Measurements from ENCODE around the gene RAB44. TPM values are rescaled to one million over a fixed set of nuclear protein-coding genes. Genes with fewer than 3 reads are reported as not detected.

Gene RAB44
- 0.10 and 0.12 TPM in 2 replicates for polyA plus RNA-seq (2012; rRNA removed)
- 0.01 TPM in 2 replicates for polyA plus RNA-seq (2012; cell fraction: cytosol; rRNA removed)
- 0.70 and 0.83 TPM in 2 replicates for polyA plus RNA-seq (2012; cell fraction: nucleus; rRNA removed)

GRCh38 chr6:36697481-36697903 is at the start of gene RAB44:
TSS of gene RAB44 (plus strand) at chr6:36697826. CDS start at chr6:36704236, 6,410 bp downstream.
- H3K9me2 ChIP-seq, result no peaks in the 10 kb centered on the region
- CTCF ChIA-PET, result interaction anchor here (1.1 to 1.7 kb wide), 4 partner anchors 17 to 82 kb away, joined by 3 to 4 read pairs (median 3); no protein-coding TSS in a partner anchor
- H3K36me3 ChIP-seq (replicated peaks in 1 of 2; ENCODE audit: control insufficient read depth in 1 of 2, insufficient read depth in 2 of 2, low read length in 1 of 2), result no peaks in the 10 kb centered on the region
- H3K9ac ChIP-seq, result no peak within 1 kb of the TSS
- H3K27me3 ChIP-seq (ENCODE audit: insufficient read depth), result no peaks in the 10 kb centered on the region
- no peak within 1 kb of the TSS for H3K27ac ChIP-seq (ENCODE audit: low read depth in 2 of 2, low read length in 1 of 2)
- no peaks in the 10 kb centered on the region for H4K20me1 ChIP-seq (ENCODE audit: insufficient read depth)
- H3K4me1 ChIP-seq (ENCODE audit: control insufficient read depth in 1 of 2, insufficient read depth in 2 of 2, low read depth in 1 of 2, low read length in 1 of 2), result no peaks in the 10 kb centered on the region; a peak in 1 of 4 replicates
- no peaks in the 10 kb centered on the region for H3K9me3 ChIP-seq
- no peak for DNase-seq
- H2AFZ ChIP-seq (ENCODE audit: low read depth), result no peak within 1 kb of the TSS
- H3K4me2 ChIP-seq, result no peak within 1 kb of the TSS
- H3K4me3 ChIP-seq (ENCODE audit: low read depth in 2 of 2, low read length in 1 of 2), result no peak within 1 kb of the TSS
- H3K79me2 ChIP-seq (ENCODE audit: insufficient read depth), result no peaks in the 10 kb centered on the region
- no peaks in the 10 kb centered on the region for H3F3A ChIP-seq (replicated peaks; ENCODE audit: insufficient read depth)
- TF ChIP-seq ELF1 (IDR thresholded peaks at IDR 0.05), result no peak
- no peak for TF ChIP-seq MAX (IDR thresholded peaks at IDR 0.05; ENCODE audit: low read depth)
- no peak for TF ChIP-seq FOXJ3 (CRISPR knock-in tag; IDR thresholded peaks at IDR 0.05)
- no peak for TF ChIP-seq SIN3A (IDR thresholded peaks at IDR 0.05; ENCODE audit: borderline replicate concordance, low read depth, low read length)
- no peak for TF ChIP-seq RCOR1 (IDR thresholded peaks at IDR 0.05; ENCODE audit: low read length)
- TF ChIP-seq GATA2 (CRISPR knock-in tag; IDR thresholded peaks at IDR 0.05), result no peak
- TF ChIP-seq FOXM1 (IDR thresholded peaks at IDR 0.05; ENCODE audit: low read depth), result no peak
- TF ChIP-seq EP300 (IDR thresholded peaks at IDR 0.05; ENCODE audit: borderline replicate concordance in 1 of 2, low read depth in 1 of 2, low read length in 1 of 2), result no peak
- TF ChIP-seq RFX5 (IDR thresholded peaks at IDR 0.05; ENCODE audit: low read length), result no peak
- no peak for TF ChIP-seq POLR2AphosphoS5 (IDR thresholded peaks at IDR 0.05; ENCODE audit: low read depth, low read length)
- TF ChIP-seq ZBTB33 (IDR thresholded peaks at IDR 0.05; ENCODE audit: borderline replicate concordance, low read depth), result no peak
- no peak for TF ChIP-seq USF1 (IDR thresholded peaks at IDR 0.05; ENCODE audit: borderline replicate concordance, low read depth)
- TF ChIP-seq MEF2A (IDR thresholded peaks at IDR 0.05; ENCODE audit: borderline replicate concordance, low read depth), result no peak
- TF ChIP-seq SMC3 (IDR thresholded peaks at IDR 0.05; ENCODE audit: low read depth, low read length), result no peak
- TF ChIP-seq CHD2 (IDR thresholded peaks at IDR 0.05; ENCODE audit: low read length, partially characterized antibody), result no peak
- no peak for TF ChIP-seq YY1 (IDR thresholded peaks at IDR 0.05; ENCODE audit: low read depth)
- WGBS (ENCODE audit: low lambda C conversion rate), result 85% methylated on average over 7 of the region's 7 CpGs
- POLR2A ChIA-PET, result no interaction called here

GRCh38 chr6:36649086-36649485 is 48.5 kb upstream of the RAB44 start:
- Histone ChIP-seq H3K27me3 (ENCODE audit: insufficient read depth) (peaks cover 5% of the 10 kb centered on the region; the same call in 1 of the 2 replicates), H3K27ac (ENCODE audit: low read depth in 2 of 2, low read length in 1 of 2) (no peak overlapping the region), H4K20me1 (ENCODE audit: insufficient read depth) (no peaks in the 10 kb centered on the region), H3F3A (replicated peaks; ENCODE audit: insufficient read depth) (no peaks in the 10 kb centered on the region), H3K9me2 (no peaks in the 10 kb centered on the region), H3K79me2 (ENCODE audit: insufficient read depth) (no peaks in the 10 kb centered on the region), H3K9me3 (no peaks in the 10 kb centered on the region), H3K4me2 (no peak overlapping the region), H3K36me3 (replicated peaks in 1 of 2; ENCODE audit: control insufficient read depth in 1 of 2, insufficient read depth in 2 of 2, low read length in 1 of 2) (no peaks in the 10 kb centered on the region), H2AFZ (ENCODE audit: low read depth) (no peak overlapping the region), H3K4me1 (ENCODE audit: control insufficient read depth in 1 of 2, insufficient read depth in 2 of 2, low read depth in 1 of 2, low read length in 1 of 2) (peaks cover 9 to 14% of the 10 kb centered on the region in 2 experiments; a peak in 3 of 4 replicates), H3K4me3 (ENCODE audit: low read depth in 2 of 2, low read length in 1 of 2) (no peak overlapping the region), H3K9ac (no peak overlapping the region)
- ChIA-PET POLR2A (no interaction called here), CTCF (no interaction called here)
- TF ChIP-seq USF1 (IDR thresholded peaks at IDR 0.05; ENCODE audit: borderline replicate concordance, low read depth) (no peak), JUND (IDR thresholded peaks at IDR 0.05) (no peak), RXRA (IDR thresholded peaks at IDR 0.05; ENCODE audit: borderline replicate concordance, low read depth) (no peak), EP300 (IDR thresholded peaks at IDR 0.05; ENCODE audit: borderline replicate concordance in 1 of 2, low read depth in 1 of 2, low read length in 1 of 2) (no peak), RCOR1 (IDR thresholded peaks at IDR 0.05; ENCODE audit: low read length) (no peak), TAF1 (IDR thresholded peaks at IDR 0.05; ENCODE audit: borderline replicate concordance, low read depth, low read length) (no peak), RFX5 (IDR thresholded peaks at IDR 0.05; ENCODE audit: low read length) (no peak), MAX (IDR thresholded peaks at IDR 0.05; ENCODE audit: low read depth) (no peak), MXI1 (IDR thresholded peaks at IDR 0.05; ENCODE audit: low read depth, low read length) (no peak), SIN3A (IDR thresholded peaks at IDR 0.05; ENCODE audit: borderline replicate concordance, low read depth, low read length) (no peak), CHD2 (IDR thresholded peaks at IDR 0.05; ENCODE audit: low read length, partially characterized antibody) (no peak)
- no peak for DNase-seq
- 92% methylated on average over 3 of the region's 3 CpGs for WGBS (ENCODE audit: low lambda C conversion rate)

Data from SK-N-SH (cell line).